GM19023 (cell line): ENCODE data around the gene MRGPRF.
A peak's percentile ranks its signal among the peaks of the same experiment; 100 is the strongest.

Experiments
- ATAC-seq: cut with Tn5 transposase; IDR thresholded peaks from one replicate; pipeline ENCODE4 v1.9.1; 2021; ENCODE audit warnings: mild to moderate bottlenecking, moderate library complexity; ENCODE audit not compliant: unreplicated experiment

The MRGPRF gene

GRCh38 chr11:69013009-69013951, at the start of gene MRGPRF:
Gene MRGPRF, minus strand, starts transcription at chr11:69013246. Its CDS starts 3,345 bp downstream, at chr11:69009901.
- no peak for ATAC-seq

- no peak for ATAC-seq
These were observed 49.3 kb upstream of the MRGPRF start for GRCh38 chr11:69062169-69062855.

GRCh38 chr11:69061713-69062053, 48.6 kb upstream of the MRGPRF start:
- no peak for ATAC-seq

- no peak for ATAC-seq
These were observed 48.0 kb upstream of the MRGPRF start for GRCh38 chr11:69060806-69061712.

GRCh38 chr11:69059985-69060384, 46.9 kb upstream of the MRGPRF start:
- ATAC-seq = no peak

- no peak for ATAC-seq
These were observed 46.4 kb upstream of the MRGPRF start for GRCh38 chr11:69059429-69059828.

GRCh38 chr11:69058511-69059270, 45.6 kb upstream of the MRGPRF start:
- no peak for ATAC-seq

GRCh38 chr11:69057801-69058200, 44.8 kb upstream of the MRGPRF start:
- no peak for ATAC-seq

GRCh38 chr11:69057236-69057635, 44.2 kb upstream of the MRGPRF start:
- ATAC-seq = no peak

GRCh38 chr11:69055598-69056516, 42.8 kb upstream of the MRGPRF start:
- ATAC-seq = peak; percentile 76

- ATAC-seq = no peak
These were observed 42.2 kb upstream of the MRGPRF start for GRCh38 chr11:69055212-69055586.

- no peak for ATAC-seq
These were observed 41.6 kb upstream of the MRGPRF start for GRCh38 chr11:69054397-69055211.

GRCh38 chr11:69053546-69054396, 40.7 kb upstream of the MRGPRF start:
- no peak for ATAC-seq

- no peak for ATAC-seq
These were observed 40.1 kb upstream of the MRGPRF start for GRCh38 chr11:69053169-69053477.

- ATAC-seq = no peak
These were observed 39.5 kb upstream of the MRGPRF start for GRCh38 chr11:69052343-69053168.

- no peak for ATAC-seq
These were observed 38.6 kb upstream of the MRGPRF start for GRCh38 chr11:69051381-69052342.
